ENCODE results near the gene HOXC13. TPM values are rescaled to one million over a fixed set of nuclear protein-coding genes. Genes with fewer than 3 reads are reported as not detected.

Gene HOXC13
- total RNA-seq, 1 donor from 2014 or later, result not detected

- TF ChIP-seq CTCF (IDR thresholded peaks at IDR 0.05; ENCODE audit: insufficient read depth, low read length, severe bottlenecking), result no peak
- Histone ChIP-seq H3K27me3 (ENCODE audit: control insufficient read depth, insufficient read depth, low read length) (peaks cover 73% of the 10 kb centered on the region), H3K36me3 (ENCODE audit: control insufficient read depth, insufficient read depth, low read length) (no peaks in the 10 kb centered on the region), H3K4me3 (ENCODE audit: low read depth, low read length) (no peak overlapping the region)
- DNase-seq (ENCODE audit: low read depth) (no peak), FAIRE-seq (no peak)
Observed at GRCh38 chr12:53930591-53931255, 7.9 kb upstream of the HOXC13 start.

DNA sequence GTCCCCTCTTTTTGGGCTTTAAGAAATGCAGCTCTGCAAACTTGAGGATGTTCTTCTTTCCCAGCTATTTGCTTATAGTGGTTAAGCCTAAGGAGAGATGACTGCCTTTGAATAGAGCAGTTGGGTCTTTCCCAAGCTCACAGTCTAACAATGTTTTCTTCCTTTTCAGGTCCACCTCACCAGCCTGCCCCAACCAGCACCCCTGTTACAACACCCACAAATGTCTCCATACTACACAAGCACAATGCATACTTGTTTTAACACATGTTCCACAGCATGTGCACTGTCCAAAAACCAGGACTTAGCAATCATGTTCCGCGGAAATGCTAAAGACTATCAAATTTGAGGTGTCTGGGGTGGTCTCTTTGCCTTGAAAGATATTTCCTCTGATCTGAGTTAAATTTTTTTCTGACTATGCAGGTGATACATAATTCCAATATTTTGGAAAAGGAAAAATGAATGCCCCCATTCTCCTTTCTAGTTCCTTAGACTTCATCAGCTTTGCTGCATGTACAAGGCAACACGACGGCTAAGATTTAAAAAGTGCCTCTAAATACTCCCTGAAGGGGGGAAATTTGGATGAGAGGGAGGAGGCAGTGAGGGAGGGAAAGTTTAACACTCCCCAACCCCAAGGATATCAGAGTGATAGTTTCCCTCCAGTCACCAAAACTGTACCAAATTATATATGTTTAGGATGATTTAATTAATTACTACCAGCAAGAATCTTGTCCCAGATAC lies 6.6 kb upstream of the HOXC13 start:
- no peak for FAIRE-seq
- peaks cover 72% of the 10 kb centered on the region for H3K27me3 ChIP-seq (ENCODE audit: control insufficient read depth, insufficient read depth, low read length)

GRCh38 chr12:53932915-53933314 lies 5.7 kb upstream of the HOXC13 start:
- Histone ChIP-seq H3K36me3 (ENCODE audit: control insufficient read depth, insufficient read depth, low read length) (no peaks in the 10 kb centered on the region), H3K4me3 (ENCODE audit: low read depth, low read length) (no peak overlapping the region), H3K27me3 (ENCODE audit: control insufficient read depth, insufficient read depth, low read length) (peaks cover 73% of the 10 kb centered on the region)
- FAIRE-seq (no peak), DNase-seq (ENCODE audit: low read depth) (no peak)
- no peak for TF ChIP-seq CTCF (IDR thresholded peaks at IDR 0.05; ENCODE audit: insufficient read depth, low read length, severe bottlenecking)

More for the DNA sequence above, 6.6 kb upstream of the HOXC13 start:
- Histone ChIP-seq H3K4me3 (ENCODE audit: low read depth, low read length) (no peak overlapping the region), H3K36me3 (ENCODE audit: control insufficient read depth, insufficient read depth, low read length) (no peaks in the 10 kb centered on the region)
- TF ChIP-seq CTCF (IDR thresholded peaks at IDR 0.05; ENCODE audit: insufficient read depth, low read length, severe bottlenecking), result no peak
- DNase-seq (ENCODE audit: low read depth), result no peak

DNA sequence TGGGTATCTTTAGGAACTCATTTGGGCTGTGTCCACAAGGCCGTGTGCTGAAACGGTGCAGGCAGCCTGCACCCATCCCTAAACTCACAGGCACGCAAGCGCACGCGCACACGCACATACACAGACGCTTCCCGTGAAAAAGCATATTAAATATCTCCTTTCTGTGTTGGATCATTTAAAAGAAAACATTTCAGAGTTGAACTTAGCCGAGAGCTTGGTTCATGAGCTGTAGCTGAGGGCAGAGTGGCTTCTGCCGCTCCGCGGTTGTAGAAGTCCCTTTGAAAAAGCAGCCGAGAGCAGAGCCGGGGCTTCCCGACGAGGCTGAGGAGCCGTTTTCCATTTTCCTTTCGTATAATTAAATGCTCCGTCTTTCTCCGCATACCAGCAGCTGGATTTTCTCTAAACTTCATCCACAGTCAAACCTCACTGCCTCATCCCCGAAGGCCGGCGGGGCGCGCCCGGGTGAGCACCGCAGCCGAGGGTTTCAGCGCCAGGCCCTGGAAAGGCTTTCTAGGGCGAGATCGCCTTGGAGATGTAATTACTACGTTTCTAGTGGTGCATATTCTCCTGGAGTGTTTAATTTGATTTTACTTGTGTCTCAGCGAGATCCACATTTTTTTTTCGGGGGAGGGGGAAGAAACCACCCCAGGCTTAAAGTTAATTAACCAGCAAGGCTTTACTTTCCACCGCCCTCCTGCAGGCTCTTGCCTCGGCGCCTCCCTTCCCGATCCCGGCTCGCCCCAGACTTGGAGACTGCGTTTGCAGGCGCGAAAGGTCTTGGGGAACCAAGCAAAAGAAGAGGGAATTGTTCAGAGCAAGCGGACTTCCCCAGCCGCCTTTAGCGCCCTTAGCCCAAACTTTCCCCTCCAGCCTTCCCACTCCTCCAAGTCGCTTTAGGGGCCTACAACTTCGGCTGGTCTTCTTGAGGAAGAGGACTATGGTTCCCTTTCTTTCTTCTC lies 3.0 kb upstream of the HOXC13 start:
- no peak for DNase-seq (ENCODE audit: low read depth)
- H3K27me3 ChIP-seq (ENCODE audit: control insufficient read depth, insufficient read depth, low read length), result peaks cover 69% of the 10 kb centered on the region
- no peaks in the 10 kb centered on the region for H3K36me3 ChIP-seq (ENCODE audit: control insufficient read depth, insufficient read depth, low read length)
- FAIRE-seq, result no peak
- no peak overlapping the region for H3K4me3 ChIP-seq (ENCODE audit: low read depth, low read length)
- TF ChIP-seq CTCF (IDR thresholded peaks at IDR 0.05; ENCODE audit: insufficient read depth, low read length, severe bottlenecking), result no peak

- Histone ChIP-seq H3K36me3 (ENCODE audit: control insufficient read depth, insufficient read depth, low read length) (no peaks in the 10 kb centered on the region), H3K4me3 (ENCODE audit: low read depth, low read length) (no peak overlapping the region), H3K27me3 (ENCODE audit: control insufficient read depth, insufficient read depth, low read length) (peaks cover 70% of the 10 kb centered on the region)
- DNase-seq (ENCODE audit: low read depth) (no peak), FAIRE-seq (no peak)
- TF ChIP-seq CTCF (IDR thresholded peaks at IDR 0.05; ENCODE audit: insufficient read depth, low read length, severe bottlenecking), result no peak
Observed at GRCh38 chr12:53937099-53937498, 1.5 kb upstream of the HOXC13 start.

Measured in bronchial epithelial cell (primary cell).